ENCODE results near the gene NEURL1. TPM values are rescaled to one million over a fixed set of nuclear protein-coding genes. Genes with fewer than 3 reads are reported as not detected.
A peak's percentile ranks its signal among the peaks of the same experiment; 100 is the strongest.

Gene NEURL1
- total and polyA plus RNA-seq, 8 donors, result 0.89 to 136 (median 3.0) TPM

GRCh38 chr10:103491729-103492364, 1.7 kb upstream of the NEURL1 start:
- intact Hi-C loops (cut with DNase I; ENCODE audit: low total_unique reads), result no loop called here
- peaks cover 10 to 43% (median 34%) of the 10 kb centered on the region in 3 donors for H3K27me3 ChIP-seq
- H3K36me3 ChIP-seq, result no peaks in the 10 kb centered on the region
- peaks cover 16 to 26% (median 19%) of the 10 kb centered on the region in 4 donors for H3K4me1 ChIP-seq
- no peaks in the 10 kb centered on the region for H3K9me3 ChIP-seq
- H3K4me3 ChIP-seq, result no peak overlapping the region
- H3K27ac ChIP-seq, result no peak overlapping the region
- TF ChIP-seq POLR2AphosphoS5 (IDR thresholded peaks at IDR 0.05), result no peak
- no peak for TF ChIP-seq EP300 (IDR thresholded peaks at IDR 0.05)
- peak in 1 of 2 donors; percentile 79 for DNase-seq
- 60 to 82% (median 69%) methylated on average over 4 to 7 of the region's 7 CpGs for WGBS, 5 donors

- Histone ChIP-seq H3K9me3 (no peaks in the 10 kb centered on the region), H3K36me3 (no peaks in the 10 kb centered on the region), H3K27ac (no peak overlapping the region), H3K4me1 (peaks cover 16 to 26% (median 19%) of the 10 kb centered on the region in 4 donors), H3K4me3 (peak overlapping the region in 3 of 4 donors; percentile 53 to 84 (median 81)), H3K27me3 (peaks cover 10 to 52% (median 34%) of the 10 kb centered on the region in 3 donors)
- 68 to 78% (median 70%) methylated on average over 4 to 5 of the region's 5 CpGs for WGBS, 5 donors
- TF ChIP-seq EP300 (IDR thresholded peaks at IDR 0.05) (no peak), POLR2AphosphoS5 (IDR thresholded peaks at IDR 0.05) (no peak), POLR2A (IDR thresholded peaks at IDR 0.05) (no peak), CTCF (IDR thresholded peaks at IDR 0.05) (no peak)
- DNase-seq, result no peak
- intact Hi-C loops (cut with DNase I; ENCODE audit: low total_unique reads), result no loop called here
Measured at GRCh38 chr10:103492655-103493261, 747 bp upstream of the NEURL1 start.

GRCh38 chr10:103493916-103494877, 692 bp downstream of the NEURL1 start:
- peak in 1 of 2 donors; percentile 79 for DNase-seq
- Histone ChIP-seq H3K4me3 (peak overlapping the region; percentile 53 to 84 (median 72)), H3K36me3 (no peaks in the 10 kb centered on the region), H3K27me3 (peaks cover 10 to 53% (median 34%) of the 10 kb centered on the region in 3 donors), H3K27ac (peak overlapping the region in 1 of 5 donors; percentile 29), H3K9me3 (no peaks in the 10 kb centered on the region), H3K4me1 (peaks cover 16 to 26% (median 19%) of the 10 kb centered on the region in 4 donors)
- no peak for TF ChIP-seq CTCF (IDR thresholded peaks at IDR 0.05)
- TF ChIP-seq POLR2AphosphoS5 (IDR thresholded peaks at IDR 0.05), result no peak
- TF ChIP-seq EP300 (IDR thresholded peaks at IDR 0.05), result no peak
- no peak for TF ChIP-seq POLR2A (IDR thresholded peaks at IDR 0.05)
- intact Hi-C loops (cut with DNase I; ENCODE audit: low total_unique reads), result no loop called here
- WGBS, 5 donors, result 1 to 11% (median 3%) methylated on average over 11 to 91 of the region's 92 CpGs

GRCh38 chr10:103495321-103495720, 1.8 kb downstream of the NEURL1 start:
- H3K4me3 ChIP-seq, result no peak overlapping the region
- no peaks in the 10 kb centered on the region for H3K9me3 ChIP-seq
- H3K4me1 ChIP-seq, result peaks cover 16 to 26% (median 19%) of the 10 kb centered on the region in 4 donors
- TF ChIP-seq CTCF (IDR thresholded peaks at IDR 0.05) (no peak), POLR2A (IDR thresholded peaks at IDR 0.05) (no peak), POLR2AphosphoS5 (IDR thresholded peaks at IDR 0.05) (no peak), EP300 (IDR thresholded peaks at IDR 0.05) (no peak)
- 80 to 94% (median 90%) methylated on average over 3 of the region's 3 CpGs for WGBS, 5 donors
- no peaks in the 10 kb centered on the region for H3K36me3 ChIP-seq
- H3K27ac ChIP-seq, result no peak overlapping the region
- intact Hi-C loops (cut with DNase I; ENCODE audit: low total_unique reads), result no loop called here
- no peak for DNase-seq
- H3K27me3 ChIP-seq, result peaks cover 10 to 62% (median 39%) of the 10 kb centered on the region in 3 donors

Measured in stomach (tissue), 9 donors.